Measurements from ENCODE around the gene PPP1R12A. TPM values are rescaled to one million over a fixed set of nuclear protein-coding genes. Genes with fewer than 3 reads are reported as not detected.

The PPP1R12A gene
- total RNA-seq, 1 donor from 2014 or later: 95.8 TPM

- H3K27ac ChIP-seq: no peak overlapping the region
- intact Hi-C loops (cut with DNase I): no loop called here
- TF ChIP-seq POLR2AphosphoS5 (IDR thresholded peaks at IDR 0.05; ENCODE audit: insufficient read depth in 1 of 2, low read depth in 1 of 2): no peak
- TF ChIP-seq CTCF (IDR thresholded peaks at IDR 0.05): no peak
- TF ChIP-seq POLR2A (IDR thresholded peaks at IDR 0.05): no peak
- no peaks in the 10 kb centered on the region for H3K9me3 ChIP-seq
- DNase-seq (ENCODE audit: extremely low spot score in 2 of 2): no peak
- H3K27me3 ChIP-seq: no peaks in the 10 kb centered on the region
- no peak overlapping the region for H3K4me3 ChIP-seq
- H3K36me3 ChIP-seq: no peaks in the 10 kb centered on the region
- no peaks in the 10 kb centered on the region for H3K4me1 ChIP-seq
These were observed 22.0 kb upstream of the PPP1R12A start for GRCh38 chr12:79956896-79957295.

GRCh38 chr12:79955561-79955960 lies 20.7 kb upstream of the PPP1R12A start:
- Histone ChIP-seq H3K36me3 (no peaks in the 10 kb centered on the region), H3K9me3 (no peaks in the 10 kb centered on the region), H3K27ac (no peak overlapping the region), H3K4me1 (no peaks in the 10 kb centered on the region), H3K27me3 (no peaks in the 10 kb centered on the region), H3K4me3 (no peak overlapping the region)
- no peak for DNase-seq (ENCODE audit: extremely low spot score in 2 of 2)
- intact Hi-C loops (cut with DNase I): no loop called here
- TF ChIP-seq POLR2AphosphoS5 (IDR thresholded peaks at IDR 0.05; ENCODE audit: insufficient read depth in 1 of 2, low read depth in 1 of 2) (no peak), POLR2A (IDR thresholded peaks at IDR 0.05) (no peak), CTCF (IDR thresholded peaks at IDR 0.05) (no peak)

DNA sequence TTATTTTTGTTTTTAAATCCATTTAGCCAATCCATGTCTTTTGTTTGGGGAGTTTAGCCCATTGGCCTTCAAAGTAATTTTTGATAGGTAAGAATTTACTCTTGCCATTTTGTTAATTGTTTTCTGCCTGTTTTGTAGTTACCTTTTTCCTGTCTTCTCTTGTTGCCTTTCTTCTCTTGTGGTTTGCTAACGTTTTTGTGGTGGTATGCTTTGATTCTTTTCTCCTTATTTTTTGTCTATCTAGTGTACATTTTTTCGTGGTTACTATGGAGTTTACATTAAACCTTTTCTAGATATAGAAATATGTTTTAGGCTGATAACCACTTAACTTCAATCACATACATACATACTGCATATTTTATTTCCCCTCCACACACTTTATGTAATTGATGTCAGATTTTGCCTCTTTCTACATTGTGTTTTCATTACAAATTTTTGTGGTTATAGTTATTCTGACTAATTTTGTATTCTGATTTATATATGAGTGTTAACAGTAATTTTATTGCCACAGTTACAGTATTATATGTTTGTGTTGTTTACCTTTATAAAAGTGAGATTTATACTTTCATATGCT lies 19.2 kb upstream of the PPP1R12A start:
- Histone ChIP-seq H3K9me3 (no peaks in the 10 kb centered on the region), H3K36me3 (no peaks in the 10 kb centered on the region), H3K27me3 (no peaks in the 10 kb centered on the region), H3K4me3 (no peak overlapping the region), H3K4me1 (no peaks in the 10 kb centered on the region), H3K27ac (no peak overlapping the region)
- TF ChIP-seq CTCF (IDR thresholded peaks at IDR 0.05): no peak
- no peak for TF ChIP-seq POLR2A (IDR thresholded peaks at IDR 0.05)
- no peak for TF ChIP-seq POLR2AphosphoS5 (IDR thresholded peaks at IDR 0.05; ENCODE audit: insufficient read depth in 1 of 2, low read depth in 1 of 2)
- no peak for DNase-seq (ENCODE audit: extremely low spot score in 2 of 2)
- intact Hi-C loops (cut with DNase I): no loop called here

DNA sequence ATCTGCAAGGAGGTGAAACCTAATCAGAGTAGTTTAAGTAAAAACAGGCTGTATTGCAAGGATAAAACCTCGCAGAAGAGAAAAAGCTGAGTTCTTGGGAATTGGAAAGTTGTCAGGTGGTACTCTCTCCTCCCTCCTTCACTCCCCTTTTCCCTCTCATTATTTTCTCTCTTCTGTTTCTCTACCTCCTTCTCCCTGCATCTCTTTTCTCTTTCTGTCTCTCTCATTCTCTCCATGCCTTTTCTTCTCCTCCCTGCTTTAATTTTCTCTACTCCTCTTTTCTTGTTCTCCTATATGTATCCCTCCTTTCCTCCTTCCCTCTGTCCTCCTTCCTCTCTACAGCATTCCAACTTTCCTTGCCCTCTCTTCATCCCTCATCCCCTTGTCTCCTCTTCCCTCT lies 14.2 kb upstream of the PPP1R12A start:
- no peak for DNase-seq (ENCODE audit: extremely low spot score in 2 of 2)
- no peaks in the 10 kb centered on the region for H3K9me3 ChIP-seq
- no peak overlapping the region for H3K4me3 ChIP-seq
- no peaks in the 10 kb centered on the region for H3K4me1 ChIP-seq
- no peak for TF ChIP-seq CTCF (IDR thresholded peaks at IDR 0.05)
- no peak for TF ChIP-seq POLR2A (IDR thresholded peaks at IDR 0.05)
- TF ChIP-seq POLR2AphosphoS5 (IDR thresholded peaks at IDR 0.05; ENCODE audit: insufficient read depth in 1 of 2, low read depth in 1 of 2): no peak
- intact Hi-C loops (cut with DNase I): no loop called here
- no peaks in the 10 kb centered on the region for H3K36me3 ChIP-seq
- H3K27me3 ChIP-seq: no peaks in the 10 kb centered on the region
- H3K27ac ChIP-seq: no peak overlapping the region

DNA sequence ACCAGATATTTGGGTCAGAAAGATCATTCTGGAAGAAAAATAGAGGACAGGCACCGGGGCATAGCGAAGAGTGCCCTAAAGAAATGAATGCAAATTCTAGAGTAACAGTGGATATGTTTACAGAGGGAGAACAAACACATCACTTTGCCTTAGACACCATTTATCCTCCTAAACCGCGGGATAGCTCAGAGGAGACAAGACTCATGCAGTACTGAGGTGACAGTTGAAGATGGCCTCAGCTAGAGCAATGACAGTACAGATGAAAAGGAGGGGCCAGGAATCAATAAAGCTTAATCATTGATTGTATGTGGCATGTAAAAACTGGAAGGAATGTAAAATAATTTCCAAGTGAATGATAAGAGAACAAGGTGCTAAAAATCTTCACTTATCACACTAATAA lies 10.5 kb upstream of the PPP1R12A start:
- DNase-seq (ENCODE audit: extremely low spot score in 2 of 2): no peak
- no peaks in the 10 kb centered on the region for H3K9me3 ChIP-seq
- H3K27me3 ChIP-seq: no peaks in the 10 kb centered on the region
- no peak overlapping the region for H3K4me3 ChIP-seq
- TF ChIP-seq CTCF (IDR thresholded peaks at IDR 0.05) (no peak), POLR2AphosphoS5 (IDR thresholded peaks at IDR 0.05; ENCODE audit: insufficient read depth in 1 of 2, low read depth in 1 of 2) (no peak), POLR2A (IDR thresholded peaks at IDR 0.05) (no peak)
- no peak overlapping the region for H3K27ac ChIP-seq
- no peaks in the 10 kb centered on the region for H3K36me3 ChIP-seq
- intact Hi-C loops (cut with DNase I): no loop called here
- H3K4me1 ChIP-seq: no peaks in the 10 kb centered on the region

All from vagina (tissue), 2 donors.